ENCODE measurements around the gene TSR1.

Gene TSR1

DNA sequence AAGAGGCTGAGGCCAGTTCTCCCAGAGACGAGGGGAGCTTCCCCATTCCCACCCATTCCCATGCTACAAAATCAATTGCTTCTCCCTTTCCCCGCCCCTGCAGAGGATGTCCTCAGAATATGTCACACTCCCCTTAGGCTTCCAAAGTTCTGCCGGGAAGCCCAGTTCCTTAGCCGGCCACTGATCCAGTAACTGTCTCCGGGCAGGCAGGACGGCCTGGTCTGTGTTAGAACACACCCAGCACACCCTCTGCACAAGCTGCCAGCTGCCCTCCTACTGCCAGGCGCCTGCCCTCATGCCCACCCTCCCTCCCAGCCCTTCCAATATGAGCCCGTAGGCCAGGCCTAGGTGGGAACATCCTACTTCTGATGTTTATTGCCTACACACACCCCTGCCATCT, 32.1 kb upstream of the TSR1 start:
- no peak for DNase-seq

DNA sequence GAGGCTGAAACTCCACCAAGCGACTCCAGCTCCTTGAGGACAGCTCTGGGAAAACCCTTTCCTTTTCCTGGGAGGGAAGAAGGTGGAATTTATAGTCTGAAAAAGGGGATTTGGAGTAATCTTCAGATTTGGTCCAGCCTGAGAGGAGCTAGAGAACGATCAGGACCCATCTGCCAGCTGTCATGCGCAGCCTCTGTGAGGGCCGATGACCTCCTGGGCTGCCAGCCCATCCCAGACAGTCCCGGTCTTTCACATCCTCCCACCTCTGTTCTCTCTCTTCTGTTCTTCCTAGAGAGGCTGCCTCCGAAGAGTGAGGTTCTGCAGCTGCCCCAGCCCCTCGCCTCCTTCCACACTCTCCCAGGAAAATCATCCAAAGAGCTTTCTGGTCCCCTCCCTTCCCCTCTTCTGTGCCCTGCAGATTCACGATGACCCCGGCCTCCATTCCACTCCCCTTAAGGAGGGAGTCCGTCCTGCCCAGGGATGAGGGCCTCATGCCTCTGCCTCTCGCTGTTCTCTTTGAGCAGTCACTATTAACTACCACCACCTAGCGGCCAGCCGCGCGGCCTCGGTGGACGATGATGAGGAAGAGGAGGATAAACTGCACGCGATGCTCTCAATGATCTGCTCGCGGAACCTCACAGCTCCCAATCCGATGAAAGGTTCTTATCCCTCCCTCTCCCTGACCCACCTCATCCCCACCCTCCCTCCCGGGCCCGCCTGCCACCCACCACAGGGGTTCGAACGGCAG, 30.7 kb upstream of the TSR1 start:
- DNase-seq: no peak

DNA sequence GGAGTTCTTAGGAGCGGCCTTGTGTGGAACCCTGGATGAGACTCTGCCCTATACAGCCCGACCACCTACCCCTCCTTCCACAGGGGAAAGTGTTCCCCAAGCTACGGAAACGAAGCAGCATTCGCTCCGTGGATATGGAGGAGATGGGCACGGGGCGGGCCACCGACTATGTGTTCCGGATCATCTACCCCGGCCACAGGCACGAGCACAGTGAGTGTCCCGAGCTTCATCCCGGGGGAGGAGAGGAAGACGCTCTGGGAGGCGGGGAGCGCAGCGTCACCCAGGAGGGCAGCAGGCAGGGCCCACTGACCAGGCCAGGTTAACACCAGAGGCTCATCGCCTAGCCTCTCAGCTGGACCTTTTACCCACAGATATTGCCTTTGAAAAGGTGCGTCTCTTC, 28.9 kb upstream of the TSR1 start:
- no peak for DNase-seq

DNA sequence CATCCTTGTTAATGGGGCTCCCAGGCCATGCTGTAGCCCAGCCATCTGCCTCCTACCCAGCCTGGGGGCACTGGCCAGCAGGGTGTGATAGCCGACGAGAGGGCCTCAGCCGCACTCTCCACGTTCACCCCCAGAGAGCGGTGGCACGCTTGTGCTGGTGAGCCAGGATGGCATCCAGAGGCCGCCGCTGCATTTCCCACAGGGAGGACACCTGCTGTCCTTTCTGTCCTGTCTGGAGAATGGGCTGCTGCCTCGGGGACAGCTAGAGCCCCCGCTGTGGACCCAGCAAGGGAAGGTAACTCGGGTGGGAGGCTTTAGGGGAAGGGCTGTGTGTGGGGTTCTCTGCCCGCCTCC, 28.5 kb upstream of the TSR1 start:
- DNase-seq: no peak

DNA sequence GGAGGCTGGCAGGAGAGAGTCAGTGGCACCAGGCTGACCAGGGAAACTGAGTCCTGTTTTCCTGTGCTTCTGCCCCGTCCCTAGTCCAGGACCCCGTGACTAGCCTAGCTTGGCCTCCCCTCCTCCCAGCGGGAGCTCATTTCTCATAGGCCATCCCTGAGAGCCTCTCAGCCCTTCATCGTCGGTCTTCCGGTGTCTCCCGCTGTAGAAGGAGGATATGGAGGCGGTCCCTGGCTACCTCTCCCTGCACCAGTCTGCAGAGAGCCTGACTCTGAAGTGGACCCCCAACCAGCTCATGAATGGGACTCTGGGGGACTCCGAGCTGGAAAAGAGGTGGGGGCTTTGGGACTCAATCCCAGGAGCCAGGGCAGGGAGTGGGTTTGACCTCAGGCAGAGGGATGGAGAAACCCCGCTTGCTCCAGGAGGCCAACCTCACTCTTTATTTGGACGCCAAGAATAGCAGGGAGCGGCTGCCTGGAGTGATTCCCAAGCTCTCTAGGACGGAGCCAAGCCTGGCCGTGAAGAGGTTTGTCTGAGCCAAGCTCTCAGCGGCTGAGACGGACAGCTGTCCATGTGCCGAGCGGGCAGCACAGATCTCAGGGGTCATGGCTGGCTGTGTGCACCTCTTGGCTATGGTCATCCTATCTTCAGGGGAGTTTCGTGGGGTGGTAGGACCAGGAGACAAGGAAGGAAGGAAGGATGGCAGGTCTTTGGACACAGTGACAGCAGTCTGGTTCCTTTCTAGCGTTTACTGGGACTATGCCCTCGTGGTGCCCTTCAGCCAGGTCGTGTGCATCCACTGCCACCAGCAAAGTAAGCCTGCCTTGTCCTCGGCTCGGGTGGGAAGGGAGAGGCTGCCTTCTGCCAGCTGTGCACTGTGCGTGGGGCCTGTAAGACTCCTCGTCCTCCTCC, 27.9 kb upstream of the TSR1 start:
- DNase-seq: no peak

DNA sequence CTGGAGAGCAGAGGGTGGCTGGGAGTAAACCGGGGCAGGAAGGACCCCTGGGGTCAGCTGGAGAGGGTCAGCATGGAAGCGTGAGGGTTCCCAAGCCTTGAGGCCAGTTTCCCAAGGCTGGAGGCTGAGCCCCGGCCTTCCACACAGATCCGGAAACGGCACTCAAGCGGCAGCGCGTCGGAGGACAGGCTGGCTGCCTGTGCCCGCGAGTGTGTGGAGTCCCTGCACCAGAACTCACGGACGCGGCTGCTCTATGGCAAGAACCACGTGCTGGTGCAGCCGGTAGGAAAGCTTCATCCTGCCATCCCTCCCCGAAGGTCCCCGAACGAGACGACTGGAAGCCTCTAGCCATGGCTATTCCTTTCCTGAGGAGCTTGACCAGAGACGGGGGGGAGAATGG, 27.1 kb upstream of the TSR1 start:
- DNase-seq: no peak

DNA sequence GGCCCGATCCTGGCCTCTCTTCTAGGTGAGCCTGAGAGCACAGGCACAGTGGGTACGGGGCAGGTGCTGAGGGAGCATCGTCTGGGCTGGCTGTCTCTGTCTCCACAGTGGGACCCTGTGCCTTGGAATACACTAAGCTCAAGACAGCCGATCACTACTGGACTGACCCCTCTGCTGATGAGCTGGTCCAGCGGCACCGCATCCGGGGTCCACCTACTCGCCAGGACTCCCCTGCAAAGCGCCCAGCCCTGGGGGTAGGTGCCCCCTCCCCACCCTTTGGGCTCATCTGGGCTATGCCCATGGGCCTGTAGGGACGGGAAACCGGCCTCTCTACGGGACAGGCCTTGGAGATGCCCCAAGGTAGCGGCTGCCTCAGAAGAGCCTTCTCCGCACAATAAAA, 26.6 kb upstream of the TSR1 start:
- DNase-seq: no peak

DNA sequence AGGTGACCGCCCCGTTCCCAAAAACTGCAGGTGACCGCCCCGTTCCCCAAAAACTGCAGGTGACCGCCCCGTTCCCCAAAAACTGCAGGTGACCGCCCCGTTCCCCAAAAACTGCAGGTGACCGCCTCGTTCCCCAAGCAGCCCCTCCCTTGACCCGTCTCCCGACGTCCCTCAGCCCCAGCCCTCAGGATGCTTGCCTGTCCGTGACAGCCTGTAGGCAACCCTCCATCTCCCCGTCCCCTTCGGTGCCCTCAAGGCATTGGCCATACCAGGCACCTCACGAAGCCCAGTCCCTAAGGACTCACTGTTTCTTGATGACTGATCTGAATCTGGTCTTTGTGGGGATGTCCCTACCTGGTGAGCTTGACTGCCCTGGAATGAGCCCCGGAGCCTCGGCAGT, 26.2 kb upstream of the TSR1 start:
- DNase-seq: no peak

DNA sequence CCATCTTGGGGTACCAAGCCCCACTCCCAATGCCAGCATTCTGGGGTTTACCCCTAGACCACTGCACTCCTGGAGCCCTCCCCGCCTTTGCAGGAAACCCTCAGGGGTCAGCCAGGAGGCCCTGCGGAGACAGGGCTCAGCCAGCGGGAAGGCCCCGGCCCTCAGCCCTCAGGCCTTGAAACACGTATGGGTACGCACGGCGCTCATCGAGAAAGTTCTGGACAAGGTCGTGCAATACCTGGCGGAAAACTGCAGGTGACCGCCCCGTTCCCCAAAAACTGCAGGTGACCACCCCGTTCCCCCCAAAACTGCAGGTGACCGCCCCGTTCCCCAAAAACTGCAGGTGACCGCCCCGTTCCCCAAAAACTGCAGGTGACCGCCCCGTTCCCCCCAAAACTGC, 25.8 kb upstream of the TSR1 start:
- DNase-seq: no peak

DNA sequence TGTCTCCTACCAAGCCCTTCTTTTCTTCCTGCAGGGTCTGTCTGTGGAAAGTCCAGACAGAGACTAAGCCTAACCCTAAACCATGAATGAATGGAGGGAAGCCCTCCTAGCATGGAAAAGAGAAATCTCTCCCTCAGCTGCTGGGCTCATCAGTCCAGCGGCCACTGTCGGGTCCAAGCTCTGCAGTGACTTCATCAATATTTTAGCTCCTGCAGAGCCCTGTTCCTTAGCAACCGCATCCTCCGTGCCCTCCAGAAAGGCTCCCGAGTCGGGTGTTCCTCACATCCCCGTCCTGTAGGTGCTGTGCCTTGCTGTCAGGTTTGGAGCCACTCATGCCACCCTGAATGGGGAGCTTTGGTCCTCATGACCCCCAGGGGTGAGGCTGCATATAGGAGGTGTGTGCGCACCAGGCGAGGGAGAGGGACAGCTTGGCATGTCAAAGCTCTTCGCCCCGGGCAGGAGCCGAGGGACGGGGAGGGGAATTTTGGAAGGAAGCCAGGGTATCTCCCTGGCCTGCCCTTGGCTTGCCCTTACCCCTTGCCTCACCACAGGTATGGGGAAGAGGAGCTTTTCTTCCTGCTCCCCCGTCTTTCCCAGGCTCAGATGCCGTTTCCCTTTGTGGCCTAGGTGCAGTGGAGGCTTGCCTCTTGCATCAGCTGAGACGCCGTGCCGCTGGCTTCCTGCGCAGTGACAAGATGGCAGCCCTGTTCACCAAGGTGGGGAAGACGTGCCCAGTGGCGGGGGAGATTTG, 24.9 kb upstream of the TSR1 start:
- no peak for DNase-seq

DNA sequence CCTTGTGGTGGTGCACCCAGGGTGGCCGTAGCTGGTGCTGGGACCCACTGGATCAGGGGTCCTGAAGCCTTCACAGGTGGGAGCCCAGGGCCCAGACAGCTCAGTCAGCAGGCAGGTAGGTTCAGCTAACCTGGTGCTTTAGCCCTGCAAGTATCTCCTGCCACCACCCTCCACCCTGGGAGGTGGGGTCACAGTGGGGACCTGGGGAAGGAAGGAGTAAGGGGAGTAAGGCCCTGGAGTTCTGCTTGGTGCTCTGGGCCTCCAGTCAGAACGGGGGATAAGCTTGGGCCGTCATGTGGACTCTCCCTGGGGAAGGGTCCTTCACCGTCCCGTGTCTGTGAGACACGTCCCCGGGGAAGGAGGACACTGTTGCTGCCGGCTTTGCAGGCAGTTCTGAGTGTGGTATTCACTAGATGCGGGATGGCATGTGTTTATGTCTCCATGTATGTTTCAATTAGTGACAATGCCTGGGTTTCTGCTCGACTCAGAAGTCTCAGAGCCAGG, 21.7 kb upstream of the TSR1 start:
- no peak for DNase-seq

DNA sequence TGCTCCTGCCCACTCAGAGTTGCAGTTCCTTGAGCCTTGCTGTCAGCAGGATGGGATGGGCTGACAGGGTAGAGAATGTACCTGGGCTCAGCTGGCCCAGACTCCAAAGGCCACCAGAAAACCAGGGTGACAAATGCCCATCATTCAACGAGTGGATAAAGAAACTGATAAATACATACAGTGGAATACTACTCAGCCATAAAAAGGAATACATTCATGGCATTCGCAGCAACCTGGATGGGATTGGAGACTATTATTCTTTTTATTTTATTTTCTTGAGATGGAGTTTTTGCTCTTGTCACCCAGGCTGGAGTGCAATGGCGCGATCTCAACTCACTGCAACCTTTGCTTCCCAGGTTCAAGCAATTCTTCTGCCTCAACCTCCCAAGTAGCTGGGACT, 21.0 kb upstream of the TSR1 start:
- no peak for DNase-seq

DNA sequence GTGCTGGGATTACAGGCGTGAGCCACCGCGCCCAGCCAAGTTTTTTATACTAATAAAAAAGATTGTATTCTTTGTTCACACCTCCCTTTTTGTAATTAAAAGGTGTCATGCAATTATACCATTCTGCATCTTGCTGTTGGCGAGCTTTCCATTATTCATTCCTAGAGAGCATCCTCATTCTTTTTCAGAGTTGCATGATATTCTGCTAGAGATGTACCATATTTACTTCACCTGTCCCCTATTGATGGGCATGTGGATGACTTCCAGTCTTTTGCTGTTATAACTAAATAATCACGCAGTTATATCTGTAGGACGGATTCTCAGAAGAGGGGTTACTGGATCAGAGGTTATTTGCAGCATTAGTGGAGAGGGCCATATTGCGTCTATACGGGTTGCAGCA, 18.1 kb upstream of the TSR1 start:
- no peak for DNase-seq

DNA sequence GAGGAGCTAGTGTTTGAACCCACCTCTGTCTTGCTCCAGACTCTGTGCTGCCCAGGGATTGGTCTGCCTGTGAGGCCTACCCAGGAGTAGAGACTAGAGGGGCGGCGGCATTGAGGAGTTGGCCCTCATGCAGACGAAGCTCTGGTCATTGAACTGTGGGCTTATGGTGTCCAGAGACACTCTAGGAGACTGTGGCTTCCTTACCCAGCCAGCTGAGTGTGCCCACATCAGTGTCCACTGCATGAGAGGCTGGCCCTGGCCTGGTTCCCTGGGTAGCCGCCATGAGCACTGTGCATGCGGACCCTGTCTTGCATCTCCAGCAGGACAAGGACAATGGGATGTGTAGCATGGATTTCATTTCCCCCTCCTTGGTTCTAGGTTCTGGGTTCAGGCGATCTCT, 15.0 kb upstream of the TSR1 start:
- DNase-seq: no peak

DNA sequence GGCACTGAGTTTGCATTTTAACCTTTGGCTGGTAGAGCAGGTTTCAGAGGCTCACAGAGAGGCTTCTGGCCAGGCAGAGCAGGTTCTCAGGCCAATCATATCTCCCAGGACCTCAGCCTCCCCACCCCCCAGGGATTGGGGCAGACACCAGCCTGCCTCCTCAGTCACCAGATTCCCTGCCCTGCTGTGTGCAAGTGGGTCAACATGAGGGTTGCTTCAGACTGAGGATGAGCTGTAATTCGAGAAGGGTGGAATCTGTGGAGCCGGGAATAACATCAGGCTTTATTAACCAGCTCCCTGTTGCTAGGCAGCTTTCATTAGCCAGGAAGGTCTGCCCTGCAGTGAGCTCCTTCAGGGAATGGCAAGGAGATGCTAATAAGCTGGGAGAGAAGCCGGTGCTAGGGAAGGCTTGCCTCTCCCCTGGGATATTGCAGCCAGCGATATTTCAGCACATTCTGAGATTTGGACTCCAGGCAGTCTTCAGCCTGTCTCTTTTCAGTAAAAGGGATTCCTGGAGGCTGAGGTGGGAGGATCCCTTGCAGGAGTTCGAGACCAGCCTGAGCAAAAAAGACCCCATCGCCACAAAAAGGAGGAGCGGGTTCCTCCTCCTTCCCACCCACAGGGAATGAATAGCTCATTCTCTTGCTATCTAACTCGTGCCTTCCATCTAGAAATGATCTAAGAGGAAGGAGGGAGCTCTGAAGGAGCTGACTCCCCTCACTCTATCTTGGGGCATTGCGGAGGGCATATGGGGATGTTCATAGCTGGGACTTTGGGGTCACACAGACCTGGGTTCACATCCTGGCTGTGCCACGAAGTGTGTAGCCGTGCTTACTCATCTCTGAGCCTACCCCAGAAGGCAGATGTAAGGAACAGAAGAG, 11.8 kb upstream of the TSR1 start:
- no peak for DNase-seq

DNA sequence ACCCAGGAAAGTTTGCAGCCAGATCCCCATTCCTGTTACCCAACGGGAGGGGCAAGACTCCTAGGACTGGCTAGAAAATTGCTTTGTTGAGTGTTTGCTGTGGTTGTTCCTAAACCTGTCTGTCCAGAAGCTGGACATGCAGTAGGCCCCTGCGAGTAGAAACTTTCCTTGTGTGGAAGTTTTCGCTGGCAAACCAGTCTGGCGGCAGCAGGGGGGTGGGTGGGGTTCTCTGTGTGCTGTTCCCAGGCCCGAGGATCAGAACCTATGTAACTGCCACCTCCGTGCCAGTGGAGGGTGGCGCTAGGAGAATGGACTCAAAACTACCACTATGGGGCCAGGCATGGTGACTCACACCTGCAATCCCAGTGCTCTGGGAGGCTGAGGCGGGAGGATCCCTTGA, 10.2 kb upstream of the TSR1 start:
- no peak for DNase-seq

DNA sequence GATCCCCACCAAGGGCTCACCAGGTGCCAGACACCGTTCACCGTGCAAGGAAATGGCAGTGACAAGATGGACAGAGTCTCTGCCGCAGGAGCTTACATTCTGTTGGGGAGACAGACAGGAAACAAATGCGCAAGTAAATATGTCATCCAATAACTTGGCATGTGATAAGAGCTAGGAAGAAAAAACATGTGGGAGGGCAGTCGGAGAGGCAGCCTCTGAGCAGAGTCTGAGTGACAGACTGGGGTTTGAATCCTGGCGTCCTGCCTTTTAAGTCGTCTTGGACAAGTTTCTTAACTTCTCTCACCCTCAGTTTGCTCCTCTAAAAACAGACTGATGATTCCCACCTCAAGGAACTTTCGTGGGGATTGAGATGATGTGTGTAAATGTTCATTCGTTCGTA, 8.3 kb upstream of the TSR1 start:
- DNase-seq: no peak

DNA sequence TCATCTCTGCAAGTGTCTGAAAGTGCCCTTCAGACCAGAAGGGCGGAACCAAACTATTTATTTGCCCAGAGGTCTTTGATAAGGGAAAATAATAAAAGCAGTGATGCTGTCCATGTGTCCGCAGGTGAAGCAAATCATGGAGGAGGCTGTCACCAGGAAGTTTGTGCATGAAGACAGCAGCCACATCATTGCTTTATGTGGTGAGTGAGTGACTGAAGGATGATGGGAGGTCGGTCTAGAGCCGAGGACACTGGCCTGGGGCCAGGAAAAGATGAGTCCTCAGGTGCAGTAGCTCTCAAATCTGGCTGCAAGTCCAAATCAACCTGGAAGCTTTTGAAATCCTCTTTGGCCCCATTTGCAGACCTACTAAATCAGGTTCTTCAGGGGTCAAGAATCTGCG, 7.2 kb upstream of the TSR1 start:
- peak; percentile 20 to 26 for DNase-seq

DNA sequence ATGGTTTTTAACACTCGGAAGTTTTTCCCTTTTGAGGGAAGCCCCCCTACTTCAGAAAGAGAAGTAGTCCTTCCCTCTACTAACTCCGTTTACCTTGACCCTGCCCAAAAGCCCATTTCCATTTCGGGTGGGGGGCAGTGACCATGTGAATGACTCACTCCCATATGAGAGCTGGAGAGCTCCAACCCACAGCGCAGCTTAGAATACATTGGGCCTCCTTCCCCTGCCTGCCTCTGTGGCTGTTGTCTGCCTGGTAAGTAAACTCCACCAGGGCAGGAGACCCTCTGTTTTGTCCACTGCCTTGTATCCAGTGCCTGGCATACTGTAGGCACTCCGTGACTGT, 2.0 kb upstream of the TSR1 start:
- DNase-seq: no peak

DNA sequence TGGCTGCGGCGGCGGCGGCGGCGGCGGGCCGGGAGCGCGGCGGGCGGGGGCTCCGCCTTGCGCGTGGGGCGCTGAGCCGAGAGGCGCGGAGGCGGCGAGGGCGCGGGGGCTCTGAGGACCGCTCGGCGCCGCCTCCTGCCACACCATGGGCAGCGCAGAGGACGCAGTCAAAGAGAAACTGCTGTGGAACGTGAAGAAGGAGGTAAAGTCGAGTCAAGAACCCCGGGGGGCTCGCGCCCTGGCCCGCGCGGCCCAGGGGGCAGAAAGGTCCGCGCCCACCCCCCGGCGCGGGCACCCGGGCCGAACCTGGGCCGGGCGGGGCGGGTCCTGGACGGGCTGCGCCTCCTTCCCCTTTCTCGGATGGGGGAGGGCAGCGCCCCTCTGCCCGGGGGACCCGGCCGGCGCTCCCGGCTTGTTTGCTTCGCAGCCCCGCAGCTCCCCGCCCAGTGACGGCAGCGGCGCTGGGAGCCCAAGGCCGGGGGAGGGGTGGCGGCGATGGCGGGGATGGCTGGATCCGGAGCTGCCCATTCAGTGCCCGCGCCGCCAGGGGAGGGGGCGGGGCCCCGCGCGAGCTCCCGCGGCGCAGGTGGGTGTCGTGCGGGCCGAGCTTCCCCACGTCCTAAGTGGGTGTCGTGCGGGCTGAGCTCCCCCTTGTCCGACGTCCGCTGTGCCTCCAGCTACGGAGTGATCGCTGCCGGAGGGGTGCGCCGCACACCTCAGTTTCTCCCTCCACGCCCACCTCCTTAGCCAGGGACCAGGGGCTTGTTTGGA, 1.5 kb upstream of the TSR1 start:
- DNase-seq: peak in 1 of 2 experiments; percentile 18

DNA sequence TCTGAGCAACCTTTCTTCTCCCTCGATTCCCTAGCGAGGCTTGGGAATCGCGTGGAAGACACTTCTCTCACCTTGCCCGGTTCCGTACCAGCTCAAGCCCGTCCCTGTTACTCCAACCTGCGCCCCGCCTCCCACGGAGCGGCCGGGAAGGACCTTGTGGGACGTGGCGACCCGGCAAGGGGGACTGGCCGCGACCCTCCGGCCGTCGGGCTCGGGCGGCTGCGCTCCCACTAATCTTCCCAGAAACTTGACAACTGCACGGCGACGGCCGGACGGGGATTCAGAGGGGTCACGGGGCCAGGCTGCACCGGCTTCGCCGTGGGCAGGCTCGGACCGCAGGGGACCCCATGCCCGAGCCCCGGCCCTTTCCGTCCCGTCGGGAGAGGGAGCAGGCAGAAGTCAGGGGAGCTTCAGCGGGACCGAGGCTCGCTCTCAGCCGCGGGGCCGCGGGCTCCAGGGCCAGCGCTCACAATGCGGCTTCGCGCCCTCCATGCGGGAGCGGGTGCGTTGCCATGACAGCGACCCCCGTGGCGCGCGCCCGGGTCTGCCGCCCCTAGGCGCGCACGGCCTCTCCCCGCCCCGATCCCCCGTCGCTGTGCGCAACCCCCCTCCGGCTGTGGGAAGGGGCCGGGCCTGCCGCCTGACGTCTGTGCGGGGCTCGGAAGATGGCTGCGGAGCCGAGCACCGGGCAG, 741 bp upstream of the TSR1 start, which contains the start of gene SGSM2:
Gene SGSM2 (plus strand): TSS at position 650 of the 692 bp plus-strand sequence. CDS start 188 bp downstream, outside the sequence.
- DNase-seq: peak; percentile 55 to 64

Data from activated CD4-positive, alpha-beta T cell treated with anti-CD3 and anti-CD28 coated beads, Interleukin-2, amount 50 U/mL, for 4 hours (primary cell).